Measurements from ENCODE around the gene RXRA.

RXRA gene

GRCh38 chr9:134436911-134437310 is 110.7 kb downstream of the RXRA start:
- DNase-seq (ENCODE audit: low read depth, low spot score): no peak

GRCh38 chr9:134437403-134438194 is 111.3 kb downstream of the RXRA start:
- no peak overlapping the region for H3K27ac ChIP-seq
- DNase-seq (ENCODE audit: low read depth, low spot score): no peak

More at GRCh38 chr9:134436911-134437310, 110.7 kb downstream of the RXRA start:
- H3K27ac ChIP-seq: no peak overlapping the region

GRCh38 chr9:134438195-134438788 is 112.0 kb downstream of the RXRA start:
- no peak overlapping the region for H3K27ac ChIP-seq
- DNase-seq (ENCODE audit: low read depth, low spot score): no peak

GRCh38 chr9:134439368-134439784 is 113.1 kb downstream of the RXRA start:
- H3K27ac ChIP-seq: no peak overlapping the region

GRCh38 chr9:134440636-134441226 is 114.5 kb downstream of the RXRA start:
- no peak for DNase-seq (ENCODE audit: low read depth, low spot score)
- H3K27ac ChIP-seq: no peak overlapping the region

More at GRCh38 chr9:134439368-134439784, 113.1 kb downstream of the RXRA start:
- no peak for DNase-seq (ENCODE audit: low read depth, low spot score)

GRCh38 chr9:134441227-134442084 is 115.2 kb downstream of the RXRA start:
- H3K27ac ChIP-seq: no peak overlapping the region
- DNase-seq (ENCODE audit: low read depth, low spot score): no peak

GRCh38 chr9:134442085-134442474 is 115.8 kb downstream of the RXRA start:
- no peak for DNase-seq (ENCODE audit: low read depth, low spot score)

GRCh38 chr9:134442486-134443173 is 116.4 kb downstream of the RXRA start:
- no peak for DNase-seq (ENCODE audit: low read depth, low spot score)
- no peak overlapping the region for H3K27ac ChIP-seq

More at GRCh38 chr9:134442085-134442474, 115.8 kb downstream of the RXRA start:
- no peak overlapping the region for H3K27ac ChIP-seq

GRCh38 chr9:134443174-134444037 is 117.2 kb downstream of the RXRA start:
- peak; percentile 88 for DNase-seq (ENCODE audit: low read depth, low spot score)
- H3K27ac ChIP-seq: no peak overlapping the region

- DNase-seq (ENCODE audit: low read depth, low spot score): no peak
- no peak overlapping the region for H3K27ac ChIP-seq
Observed at GRCh38 chr9:134444038-134444315, 117.7 kb downstream of the RXRA start.

- no peak for DNase-seq (ENCODE audit: low read depth, low spot score)
- H3K27ac ChIP-seq: no peak overlapping the region
Observed at GRCh38 chr9:134445000-134445399, 118.7 kb downstream of the RXRA start.

- no peak overlapping the region for H3K27ac ChIP-seq
- DNase-seq (ENCODE audit: low read depth, low spot score): peak; percentile 67
Observed at GRCh38 chr9:134449180-134449916, 123.1 kb downstream of the RXRA start.

GRCh38 chr9:134451700-134452458 is 125.6 kb downstream of the RXRA start:
- DNase-seq (ENCODE audit: low read depth, low spot score): no peak
- H3K27ac ChIP-seq: no peak overlapping the region

- DNase-seq (ENCODE audit: low read depth, low spot score): no peak
- H3K27ac ChIP-seq: no peak overlapping the region
Observed at GRCh38 chr9:134452728-134453127, 126.5 kb downstream of the RXRA start.

- H3K27ac ChIP-seq: no peak overlapping the region
- no peak for DNase-seq (ENCODE audit: low read depth, low spot score)
Observed at GRCh38 chr9:134453776-134454475, 127.7 kb downstream of the RXRA start.

GRCh38 chr9:134454476-134454857 is 128.2 kb downstream of the RXRA start:
- no peak overlapping the region for H3K27ac ChIP-seq
- no peak for DNase-seq (ENCODE audit: low read depth, low spot score)

- DNase-seq (ENCODE audit: low read depth, low spot score): no peak
- no peak overlapping the region for H3K27ac ChIP-seq
Observed at GRCh38 chr9:134455021-134455471, 128.8 kb downstream of the RXRA start.

Data from epithelial cell of prostate (primary cell).